GM10847 (cell line): ENCODE measurements around the gene MOB2.

Source experiments
- POLR2A ChIP-seq: IDR thresholded peaks from 2 replicates; pipeline ENCODE4 v1.6.1; 2011; ENCODE audit not compliant: insufficient read length; ENCODE audit errors: extremely low read depth

Gene MOB2

GRCh38 chr11:1499899-1500298 is 13.3 kb upstream of the MOB2 start:
- no peak for TF ChIP-seq POLR2A

GRCh38 chr11:1499261-1499890 is 12.8 kb upstream of the MOB2 start:
- no peak for TF ChIP-seq POLR2A

GRCh38 chr11:1498262-1498661 is 11.7 kb upstream of the MOB2 start:
- TF ChIP-seq POLR2A, result no peak

- TF ChIP-seq POLR2A, result no peak
Observed at GRCh38 chr11:1497600-1497999, 11.0 kb upstream of the MOB2 start.

- TF ChIP-seq POLR2A, result no peak
Observed at GRCh38 chr11:1496761-1497095, 10.1 kb upstream of the MOB2 start.

- TF ChIP-seq POLR2A, result no peak
Observed at GRCh38 chr11:1496091-1496760, 9.6 kb upstream of the MOB2 start.

GRCh38 chr11:1494650-1495049 is 8.1 kb upstream of the MOB2 start:
- no peak for TF ChIP-seq POLR2A

GRCh38 chr11:1493650-1494244 is 7.2 kb upstream of the MOB2 start:
- TF ChIP-seq POLR2A, result no peak

- TF ChIP-seq POLR2A, result no peak
Observed at GRCh38 chr11:1491379-1491778, 4.8 kb upstream of the MOB2 start.

- no peak for TF ChIP-seq POLR2A
Observed at GRCh38 chr11:1490651-1491050, 4.1 kb upstream of the MOB2 start.

- no peak for TF ChIP-seq POLR2A
Observed at GRCh38 chr11:1488575-1489180, 2.1 kb upstream of the MOB2 start.

GRCh38 chr11:1487851-1488574 is 1.4 kb upstream of the MOB2 start:
- no peak for TF ChIP-seq POLR2A

- no peak for TF ChIP-seq POLR2A
Observed at GRCh38 chr11:1487091-1487850, 692 bp upstream of the MOB2 start.

- no peak for TF ChIP-seq POLR2A
Observed at GRCh38 chr11:1485504-1485885, 1.1 kb downstream of the MOB2 start.
